Measurements from ENCODE around the gene DIPK1B. TPM values are rescaled to one million over a fixed set of nuclear protein-coding genes. Genes with fewer than 3 reads are reported as not detected.
A peak's percentile ranks its signal among the peaks of the same experiment; 100 is the strongest.

Gene DIPK1B
- 0.45 TPM for polyA plus RNA-seq (2012; ENCODE audit: low read depth, missing spikeins)

DNA sequence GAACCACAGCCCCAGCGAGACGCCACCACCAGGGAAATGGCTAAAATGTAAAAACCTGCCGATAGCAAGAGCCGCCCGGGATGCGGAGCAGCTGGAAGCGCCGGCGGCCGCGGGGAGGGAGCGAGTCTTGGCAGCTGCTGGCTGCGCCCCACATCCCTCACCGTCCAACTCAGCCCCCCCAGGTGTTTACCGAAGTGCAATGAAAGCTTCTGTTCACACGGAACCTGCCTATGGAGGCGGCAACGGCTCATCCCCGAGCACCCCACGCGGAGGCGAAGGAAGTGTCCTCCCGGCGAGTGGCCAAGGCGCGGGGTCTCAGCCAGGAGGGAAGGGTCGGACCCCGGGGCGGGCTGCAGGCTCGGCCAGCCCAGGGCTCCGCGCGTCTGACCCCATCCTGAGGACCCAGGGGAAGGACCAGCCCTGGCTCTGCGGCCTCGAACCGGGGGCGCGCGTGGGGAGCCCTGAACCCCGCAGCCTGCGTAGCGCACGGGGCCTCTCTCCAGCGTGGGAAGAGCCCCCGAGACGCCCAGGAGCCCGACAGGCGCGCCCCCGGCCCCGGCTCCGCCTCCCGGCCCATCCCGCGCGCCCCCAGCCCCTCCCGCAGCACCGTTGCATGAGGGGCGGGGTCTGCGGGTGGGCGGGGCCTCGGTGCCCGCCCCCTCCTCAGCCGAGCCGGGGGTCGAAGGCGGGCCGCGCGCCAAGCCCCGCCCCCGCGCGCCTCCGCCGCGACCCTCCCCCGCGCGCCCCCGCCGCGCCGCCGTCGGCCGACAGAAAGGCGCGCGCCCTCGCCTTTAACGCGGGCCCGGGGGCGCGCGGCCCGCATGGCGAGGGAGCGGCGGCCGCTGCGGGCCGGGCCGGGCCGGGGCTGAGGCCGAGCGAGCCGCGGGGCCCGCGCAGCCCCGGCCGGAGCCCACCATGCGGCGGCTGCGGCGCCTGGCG is at the start of gene DIPK1B:
Gene DIPK1B, plus strand, starts transcription at position 822 of the 939 bp plus-strand sequence. Its CDS starts 94 bp downstream, at position 916.
- no peak for FAIRE-seq
- TF ChIP-seq PAX5 (IDR thresholded peaks at IDR 0.05; ENCODE audit: insufficient read depth, low read length, severe bottlenecking) (no peak), POLR2A (IDR thresholded peaks at IDR 0.05; ENCODE audit: low read depth, low read length) (no peak), SPI1 (IDR thresholded peaks at IDR 0.05; ENCODE audit: low read depth, low read length) (no peak), TAF1 (IDR thresholded peaks at IDR 0.05; ENCODE audit: low read depth, low read length) (no peak), POLR2AphosphoS5 (IDR thresholded peaks at IDR 0.05; ENCODE audit: low read depth, low read length) (no peak), POU2F2 (IDR thresholded peaks at IDR 0.05; ENCODE audit: low read depth, low read length) (no peak)
- DNase-seq (ENCODE audit: insufficient read length, low spot score) = no peak

DNA sequence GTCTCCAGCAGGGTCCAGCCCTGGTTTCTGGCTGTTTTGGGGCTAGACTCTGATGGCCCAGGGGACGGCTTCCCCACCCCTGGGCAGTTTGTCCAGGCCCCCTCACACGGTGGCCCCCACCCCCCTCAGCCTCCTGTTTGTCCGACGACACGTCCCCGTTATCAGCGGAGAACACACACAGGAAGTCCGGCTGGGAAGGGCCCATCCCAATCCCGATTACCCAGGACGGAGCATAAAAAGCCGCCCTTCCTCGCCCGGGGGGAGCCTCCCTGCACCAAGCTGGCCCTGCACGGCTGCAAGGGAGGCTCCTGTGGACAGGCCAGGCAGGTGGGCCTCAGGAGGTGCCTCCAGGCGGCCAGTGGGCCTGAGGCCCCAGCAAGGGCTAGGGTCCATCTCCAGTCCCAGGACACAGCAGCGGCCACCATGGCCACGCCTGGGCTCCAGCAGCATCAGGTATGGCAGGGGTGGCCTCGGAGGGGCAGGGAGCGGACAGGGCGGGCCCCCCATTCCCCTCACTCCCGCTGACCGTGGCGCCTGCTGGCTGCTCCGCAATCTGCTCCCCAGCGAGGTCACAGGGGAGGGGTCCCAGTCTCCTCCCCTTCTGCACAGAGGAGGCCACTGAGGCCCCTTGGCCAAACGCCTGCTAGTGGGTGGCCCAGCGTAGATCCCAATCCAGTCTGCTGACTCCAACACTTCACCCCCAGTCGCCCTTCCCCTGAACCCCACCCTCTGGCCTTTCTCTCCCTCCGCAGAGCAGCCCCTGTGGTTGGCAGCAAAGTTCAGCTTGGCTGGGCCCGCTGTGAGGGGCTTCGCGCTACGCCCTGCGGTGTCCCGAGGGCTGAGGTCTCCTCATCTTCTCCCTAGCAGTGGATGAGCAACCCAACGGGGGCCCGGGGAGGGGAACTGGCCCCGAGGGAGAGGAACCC is 49.5 kb upstream of the DIPK1B start, which contains the start of gene EGFL7:
Gene EGFL7, plus strand, starts transcription at position 261 of the 926 bp plus-strand sequence. CDS start 5,367 bp downstream, outside the sequence.
- FAIRE-seq = no peak
- DNase-seq (ENCODE audit: insufficient read length, low spot score) = no peak
- TF ChIP-seq POLR2A (IDR thresholded peaks at IDR 0.05; ENCODE audit: low read depth, low read length) = no peak
- TF ChIP-seq POLR2AphosphoS5 (IDR thresholded peaks at IDR 0.05; ENCODE audit: low read depth, low read length) = no peak

DNA sequence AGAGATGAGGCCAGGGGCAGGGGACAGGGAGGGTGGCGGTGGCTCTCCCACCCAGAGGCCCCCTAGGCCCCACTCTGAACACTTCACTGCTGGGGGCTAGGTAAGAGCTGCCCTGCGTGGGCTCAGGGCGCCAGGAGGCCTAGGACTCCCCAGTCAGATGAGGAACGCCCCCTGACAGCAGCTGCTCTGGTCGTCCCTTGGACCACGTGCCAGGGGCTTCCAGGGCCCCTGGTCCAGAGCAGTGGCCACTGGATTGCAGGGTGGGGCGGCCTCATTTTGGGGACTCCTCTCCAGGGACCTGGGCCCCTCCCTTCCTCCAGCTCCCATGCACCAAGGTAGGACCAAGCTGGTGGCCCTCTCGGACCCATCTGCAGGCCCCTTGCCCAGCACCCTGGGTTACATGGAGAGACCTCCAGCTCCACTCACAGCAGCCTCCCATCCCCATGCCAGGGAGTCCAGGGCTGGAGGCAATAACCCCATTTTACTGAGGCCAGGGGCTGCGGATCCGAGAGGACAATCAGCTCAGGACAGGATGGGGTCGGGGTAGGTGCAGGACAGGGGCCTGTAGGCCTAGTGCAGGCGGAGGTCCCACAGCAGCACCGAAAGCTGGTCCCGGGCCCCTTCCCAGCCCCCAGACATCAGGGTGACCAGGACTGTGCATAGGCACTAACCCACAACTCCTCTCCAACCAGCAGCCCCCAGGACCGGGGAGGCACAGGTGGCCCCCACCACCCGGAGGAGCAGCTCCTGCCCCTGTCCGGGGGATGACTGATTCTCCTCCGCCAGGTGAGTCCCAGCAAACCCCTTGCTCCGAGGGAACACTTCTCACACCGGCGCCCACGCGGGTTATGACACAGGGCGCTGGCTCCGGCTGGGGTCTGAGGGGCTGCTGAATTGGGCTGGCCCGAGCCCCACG is 48.1 kb upstream of the DIPK1B start:
- FAIRE-seq = no peak
- no peak for DNase-seq (ENCODE audit: insufficient read length, low spot score)
- TF ChIP-seq POLR2A (IDR thresholded peaks at IDR 0.05; ENCODE audit: low read depth, low read length) (no peak), POLR2AphosphoS5 (IDR thresholded peaks at IDR 0.05; ENCODE audit: low read depth, low read length) (no peak), TAF1 (IDR thresholded peaks at IDR 0.05; ENCODE audit: low read depth, low read length) (no peak)

GRCh38 chr9:136665111-136665703 is 47.2 kb upstream of the DIPK1B start:
- peak; percentile 79 for DNase-seq (ENCODE audit: insufficient read length, low spot score)
- TF ChIP-seq POLR2A (IDR thresholded peaks at IDR 0.05; ENCODE audit: low read depth, low read length) = no peak
- no peak for TF ChIP-seq POU2F2 (IDR thresholded peaks at IDR 0.05; ENCODE audit: low read depth, low read length)
- TF ChIP-seq TAF1 (IDR thresholded peaks at IDR 0.05; ENCODE audit: low read depth, low read length) = no peak
- TF ChIP-seq SPI1 (IDR thresholded peaks at IDR 0.05; ENCODE audit: low read depth, low read length) = no peak
- TF ChIP-seq PAX5 (IDR thresholded peaks at IDR 0.05; ENCODE audit: insufficient read depth, low read length, severe bottlenecking) = no peak
- no peak for TF ChIP-seq POLR2AphosphoS5 (IDR thresholded peaks at IDR 0.05; ENCODE audit: low read depth, low read length)
- no peak for FAIRE-seq

- TF ChIP-seq POLR2A (IDR thresholded peaks at IDR 0.05; ENCODE audit: low read depth, low read length) = no peak
- TF ChIP-seq POLR2AphosphoS5 (IDR thresholded peaks at IDR 0.05; ENCODE audit: low read depth, low read length) = no peak
- no peak for TF ChIP-seq PAX5 (IDR thresholded peaks at IDR 0.05; ENCODE audit: insufficient read depth, low read length, severe bottlenecking)
- no peak for TF ChIP-seq POU2F2 (IDR thresholded peaks at IDR 0.05; ENCODE audit: low read depth, low read length)
- TF ChIP-seq TAF1 (IDR thresholded peaks at IDR 0.05; ENCODE audit: low read depth, low read length) = no peak
- TF ChIP-seq SPI1 (IDR thresholded peaks at IDR 0.05; ENCODE audit: low read depth, low read length) = no peak
- DNase-seq (ENCODE audit: insufficient read length, low spot score) = no peak
- FAIRE-seq = no peak
Measured at GRCh38 chr9:136665704-136666371, 46.5 kb upstream of the DIPK1B start.

DNA sequence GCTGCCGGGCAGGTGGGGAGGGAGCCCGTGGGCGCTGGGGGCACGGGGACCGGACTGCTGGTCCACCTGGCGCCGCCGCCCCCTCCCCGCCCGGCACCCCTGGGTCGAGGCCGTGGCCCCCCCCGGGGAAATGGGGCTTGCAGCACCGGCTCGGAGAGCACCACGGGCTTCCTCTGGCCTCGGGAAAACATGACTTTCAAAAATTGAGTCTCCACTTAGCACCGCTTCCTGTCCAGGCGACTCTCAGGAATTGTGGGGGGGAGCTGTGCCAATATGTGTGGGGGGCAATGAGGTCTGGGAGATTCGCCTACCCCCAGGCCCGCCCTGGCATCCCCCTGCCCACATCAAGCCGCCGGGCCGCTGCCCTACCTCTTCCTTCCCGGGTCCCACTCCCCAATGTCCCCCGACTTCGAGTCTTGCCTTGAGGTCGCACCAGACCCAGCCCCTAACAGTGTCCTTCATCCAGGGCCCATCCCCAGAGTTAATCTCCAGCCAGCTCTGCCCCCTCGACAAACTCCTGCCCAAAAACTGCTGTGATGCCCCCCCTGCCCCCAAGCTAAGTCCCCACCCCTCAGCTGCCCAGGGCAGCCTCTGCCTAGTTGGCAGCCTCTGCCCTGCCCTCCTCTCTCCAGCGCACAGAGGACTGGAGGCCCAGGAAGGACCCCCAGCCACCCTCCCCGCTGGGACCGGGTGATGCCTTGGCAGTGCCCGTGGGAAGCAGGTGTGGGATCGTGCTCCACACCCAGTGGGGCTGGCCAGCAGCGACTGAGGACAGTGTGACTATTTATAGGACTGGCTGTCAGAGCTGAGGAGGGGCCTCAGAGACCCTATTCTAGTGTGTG is 45.8 kb upstream of the DIPK1B start:
- FAIRE-seq = no peak
- DNase-seq (ENCODE audit: insufficient read length, low spot score) = no peak

DNA sequence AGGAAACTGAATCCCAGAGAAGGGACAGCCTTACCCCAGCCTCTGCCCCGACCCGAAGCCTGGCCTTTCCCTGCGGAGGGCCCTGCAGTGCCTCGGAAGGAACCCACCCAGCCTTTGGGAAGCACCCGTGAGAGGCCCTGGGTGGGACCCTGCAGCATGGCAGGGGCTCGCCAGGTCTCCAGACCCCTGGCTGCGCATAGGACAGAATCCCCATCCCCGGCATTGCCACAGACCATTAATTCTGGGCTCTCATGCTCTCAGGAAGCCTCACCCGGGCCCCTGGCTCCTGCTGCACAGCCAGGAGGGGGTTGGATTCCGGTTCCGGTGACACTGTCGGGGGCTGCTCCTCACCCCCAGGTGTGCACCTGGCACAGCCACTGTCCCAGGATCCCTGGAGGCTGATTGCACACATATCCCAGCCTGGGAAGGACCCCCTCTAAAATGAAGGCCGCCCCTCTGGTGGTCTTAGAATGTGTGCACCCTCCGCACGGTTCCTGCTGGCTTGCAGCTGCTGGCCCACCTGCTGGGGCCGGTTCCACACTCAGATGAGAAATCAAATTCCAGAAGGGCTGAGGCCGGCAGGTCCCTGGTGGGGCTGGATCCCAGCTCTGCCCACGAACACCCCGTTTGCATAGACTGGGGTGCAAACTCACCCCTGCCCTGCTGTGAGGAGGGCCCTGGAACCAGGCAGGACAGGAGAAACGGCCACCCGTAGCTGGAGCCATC is 45.0 kb upstream of the DIPK1B start:
- TF ChIP-seq POLR2AphosphoS5 (IDR thresholded peaks at IDR 0.05; ENCODE audit: low read depth, low read length) (no peak), PAX5 (IDR thresholded peaks at IDR 0.05; ENCODE audit: insufficient read depth, low read length, severe bottlenecking) (no peak), SPI1 (IDR thresholded peaks at IDR 0.05; ENCODE audit: low read depth, low read length) (no peak), POU2F2 (IDR thresholded peaks at IDR 0.05; ENCODE audit: low read depth, low read length) (no peak), POLR2A (IDR thresholded peaks at IDR 0.05; ENCODE audit: low read depth, low read length) (no peak), TAF1 (IDR thresholded peaks at IDR 0.05; ENCODE audit: low read depth, low read length) (no peak)
- no peak for FAIRE-seq
- DNase-seq (ENCODE audit: insufficient read length, low spot score) = no peak

More for the DNA sequence above, 45.8 kb upstream of the DIPK1B start:
- TF ChIP-seq POU2F2 (IDR thresholded peaks at IDR 0.05; ENCODE audit: low read depth, low read length) (no peak), TAF1 (IDR thresholded peaks at IDR 0.05; ENCODE audit: low read depth, low read length) (no peak), SPI1 (IDR thresholded peaks at IDR 0.05; ENCODE audit: low read depth, low read length) (no peak), PAX5 (IDR thresholded peaks at IDR 0.05; ENCODE audit: insufficient read depth, low read length, severe bottlenecking) (no peak), POLR2AphosphoS5 (IDR thresholded peaks at IDR 0.05; ENCODE audit: low read depth, low read length) (no peak), POLR2A (IDR thresholded peaks at IDR 0.05; ENCODE audit: low read depth, low read length) (no peak)

Measured in GM12891 (cell line).